ENCODE data around the gene PDK1.
"Not testable (repeated sequence)": the region's sequence is repeated elsewhere in the genome, so short reads cannot be mapped to it uniquely, and the experiment has no call there.

The PDK1 gene

GRCh38 chr2:172531309-172531708 lies 24.6 kb upstream of the PDK1 start:
- Histone ChIP-seq H3K4me1 (ENCODE audit: control insufficient read depth, insufficient read depth, low read length) (peaks cover 4% of the 10 kb centered on the region; the same call in 1 of the 2 replicates), H3K27ac (ENCODE audit: low read length) (no peak overlapping the region), H3K9me3 (ENCODE audit: control insufficient read depth, insufficient read depth, low read length) (no peaks in the 10 kb centered on the region), H3K36me3 (ENCODE audit: control insufficient read depth, insufficient read depth, low read length) (no peaks in the 10 kb centered on the region), H3K27me3 (ENCODE audit: control insufficient read depth, insufficient read depth, low read length) (no peaks in the 10 kb centered on the region), H3K4me3 (ENCODE audit: low read length) (no peak overlapping the region)
- no CpG with 5 or more reads among the region's 2 CpGs for WGBS (ENCODE audit: insufficient coverage, insufficient read length)
- DNase-seq (ENCODE audit: low read depth, low spot score), result no peak

GRCh38 chr2:172532461-172532860 lies 23.4 kb upstream of the PDK1 start:
- H3K4me3 ChIP-seq (ENCODE audit: low read length); H3K27me3 ChIP-seq (ENCODE audit: control insufficient read depth, insufficient read depth, low read length); DNase-seq (ENCODE audit: low read depth, low spot score); H3K36me3 ChIP-seq (ENCODE audit: control insufficient read depth, insufficient read depth, low read length); H3K9me3 ChIP-seq (ENCODE audit: control insufficient read depth, insufficient read depth, low read length); H3K4me1 ChIP-seq (ENCODE audit: control insufficient read depth, insufficient read depth, low read length); H3K27ac ChIP-seq (ENCODE audit: low read length): not testable (repeated sequence)
- no CpG with 5 or more reads among the region's 2 CpGs for WGBS (ENCODE audit: insufficient coverage, insufficient read length)

GRCh38 chr2:172533687-172534086 lies 22.2 kb upstream of the PDK1 start:
- no peaks in the 10 kb centered on the region for H3K9me3 ChIP-seq (ENCODE audit: control insufficient read depth, insufficient read depth, low read length)
- H3K4me3 ChIP-seq (ENCODE audit: low read length), result no peak overlapping the region
- peaks cover 4% of the 10 kb centered on the region; the same call in 1 of the 2 replicates for H3K4me1 ChIP-seq (ENCODE audit: control insufficient read depth, insufficient read depth, low read length)
- H3K36me3 ChIP-seq (ENCODE audit: control insufficient read depth, insufficient read depth, low read length), result no peaks in the 10 kb centered on the region
- no peak for DNase-seq (ENCODE audit: low read depth, low spot score)
- no CpG with 5 or more reads among the region's 1 CpG for WGBS (ENCODE audit: insufficient coverage, insufficient read length)
- no peak overlapping the region for H3K27ac ChIP-seq (ENCODE audit: low read length)
- no peaks in the 10 kb centered on the region for H3K27me3 ChIP-seq (ENCODE audit: control insufficient read depth, insufficient read depth, low read length)

- Histone ChIP-seq H3K36me3 (ENCODE audit: control insufficient read depth, insufficient read depth, low read length) (no peaks in the 10 kb centered on the region), H3K4me1 (ENCODE audit: control insufficient read depth, insufficient read depth, low read length) (peaks cover 4% of the 10 kb centered on the region; the same call in 1 of the 2 replicates), H3K4me3 (ENCODE audit: low read length) (no peak overlapping the region), H3K27ac (ENCODE audit: low read length) (no peak overlapping the region), H3K9me3 (ENCODE audit: control insufficient read depth, insufficient read depth, low read length) (peaks cover 2% of the 10 kb centered on the region), H3K27me3 (ENCODE audit: control insufficient read depth, insufficient read depth, low read length) (no peaks in the 10 kb centered on the region)
- WGBS (ENCODE audit: insufficient coverage, insufficient read length), result no CpG with 5 or more reads among the region's 3 CpGs
- no peak for DNase-seq (ENCODE audit: low read depth, low spot score)
These were observed 20.8 kb upstream of the PDK1 start for GRCh38 chr2:172535119-172535518.

- no CpG with 5 or more reads among the region's 37 CpGs for WGBS (ENCODE audit: insufficient coverage, insufficient read length)
These were observed 18.0 kb upstream of the PDK1 start for GRCh38 chr2:172537851-172538250.

GRCh38 chr2:172539767-172540166 lies 16.1 kb upstream of the PDK1 start:
- Histone ChIP-seq H3K27ac (ENCODE audit: low read length) (no peak overlapping the region), H3K4me1 (ENCODE audit: control insufficient read depth, insufficient read depth, low read length) (no peaks in the 10 kb centered on the region), H3K9me3 (ENCODE audit: control insufficient read depth, insufficient read depth, low read length) (peaks cover 2% of the 10 kb centered on the region), H3K27me3 (ENCODE audit: control insufficient read depth, insufficient read depth, low read length) (no peaks in the 10 kb centered on the region), H3K36me3 (ENCODE audit: control insufficient read depth, insufficient read depth, low read length) (no peaks in the 10 kb centered on the region), H3K4me3 (ENCODE audit: low read length) (no peak overlapping the region)
- DNase-seq (ENCODE audit: low read depth, low spot score), result no peak
- WGBS (ENCODE audit: insufficient coverage, insufficient read length), result no CpG with 5 or more reads among the region's 4 CpGs

More at GRCh38 chr2:172537851-172538250, 18.0 kb upstream of the PDK1 start:
- H3K27ac ChIP-seq (ENCODE audit: low read length); DNase-seq (ENCODE audit: low read depth, low spot score); H3K4me3 ChIP-seq (ENCODE audit: low read length); H3K9me3 ChIP-seq (ENCODE audit: control insufficient read depth, insufficient read depth, low read length); H3K36me3 ChIP-seq (ENCODE audit: control insufficient read depth, insufficient read depth, low read length); H3K4me1 ChIP-seq (ENCODE audit: control insufficient read depth, insufficient read depth, low read length); H3K27me3 ChIP-seq (ENCODE audit: control insufficient read depth, insufficient read depth, low read length): not testable (repeated sequence)

- Histone ChIP-seq H3K27me3 (ENCODE audit: control insufficient read depth, insufficient read depth, low read length) (no peaks in the 10 kb centered on the region), H3K4me3 (ENCODE audit: low read length) (no peak overlapping the region), H3K9me3 (ENCODE audit: control insufficient read depth, insufficient read depth, low read length) (peaks cover 2% of the 10 kb centered on the region), H3K36me3 (ENCODE audit: control insufficient read depth, insufficient read depth, low read length) (no peaks in the 10 kb centered on the region), H3K27ac (ENCODE audit: low read length) (no peak overlapping the region), H3K4me1 (ENCODE audit: control insufficient read depth, insufficient read depth, low read length) (no peaks in the 10 kb centered on the region)
- no peak for DNase-seq (ENCODE audit: low read depth, low spot score)
These were observed 15.5 kb upstream of the PDK1 start for GRCh38 chr2:172540421-172540820.

- no peaks in the 10 kb centered on the region for H3K36me3 ChIP-seq (ENCODE audit: control insufficient read depth, insufficient read depth, low read length)
- no peaks in the 10 kb centered on the region for H3K27me3 ChIP-seq (ENCODE audit: control insufficient read depth, insufficient read depth, low read length)
- WGBS (ENCODE audit: insufficient coverage, insufficient read length), result no CpG with 5 or more reads among the region's 2 CpGs
- H3K27ac ChIP-seq (ENCODE audit: low read length), result no peak overlapping the region
- H3K4me3 ChIP-seq (ENCODE audit: low read length), result no peak overlapping the region
- no peak for DNase-seq (ENCODE audit: low read depth, low spot score)
- peaks cover 1% of the 10 kb centered on the region; the same call in 1 of the 2 replicates for H3K4me1 ChIP-seq (ENCODE audit: control insufficient read depth, insufficient read depth, low read length)
- peaks cover 4% of the 10 kb centered on the region for H3K9me3 ChIP-seq (ENCODE audit: control insufficient read depth, insufficient read depth, low read length)
These were observed 10.3 kb upstream of the PDK1 start for GRCh38 chr2:172545408-172546075.

- Histone ChIP-seq H3K4me3 (ENCODE audit: low read length) (no peak overlapping the region), H3K27ac (ENCODE audit: low read length) (no peak overlapping the region), H3K36me3 (ENCODE audit: control insufficient read depth, insufficient read depth, low read length) (no peaks in the 10 kb centered on the region), H3K4me1 (ENCODE audit: control insufficient read depth, insufficient read depth, low read length) (peaks cover 3% of the 10 kb centered on the region; the same call in 1 of the 2 replicates), H3K27me3 (ENCODE audit: control insufficient read depth, insufficient read depth, low read length) (no peaks in the 10 kb centered on the region), H3K9me3 (ENCODE audit: control insufficient read depth, insufficient read depth, low read length) (peaks cover 4% of the 10 kb centered on the region)
- no CpG with 5 or more reads among the region's 1 CpG for WGBS (ENCODE audit: insufficient coverage, insufficient read length)
- no peak for DNase-seq (ENCODE audit: low read depth, low spot score)
These were observed 6.8 kb upstream of the PDK1 start for GRCh38 chr2:172549131-172549530.

- H3K4me1 ChIP-seq (ENCODE audit: control insufficient read depth, insufficient read depth, low read length); H3K36me3 ChIP-seq (ENCODE audit: control insufficient read depth, insufficient read depth, low read length); H3K27ac ChIP-seq (ENCODE audit: low read length); H3K4me3 ChIP-seq (ENCODE audit: low read length); H3K9me3 ChIP-seq (ENCODE audit: control insufficient read depth, insufficient read depth, low read length); H3K27me3 ChIP-seq (ENCODE audit: control insufficient read depth, insufficient read depth, low read length); DNase-seq (ENCODE audit: low read depth, low spot score): not testable (repeated sequence)
- no CpG with 5 or more reads among the region's 1 CpG for WGBS (ENCODE audit: insufficient coverage, insufficient read length)
These were observed 6.1 kb upstream of the PDK1 start for GRCh38 chr2:172549802-172550201.

GRCh38 chr2:172550419-172550818 lies 5.5 kb upstream of the PDK1 start:
- H3K27ac ChIP-seq (ENCODE audit: low read length), result no peak overlapping the region

More at GRCh38 chr2:172550419-172550818, 5.5 kb upstream of the PDK1 start:
- no peak overlapping the region for H3K4me3 ChIP-seq (ENCODE audit: low read length)
- no peaks in the 10 kb centered on the region for H3K36me3 ChIP-seq (ENCODE audit: control insufficient read depth, insufficient read depth, low read length)
- H3K27me3 ChIP-seq (ENCODE audit: control insufficient read depth, insufficient read depth, low read length), result no peaks in the 10 kb centered on the region
- DNase-seq (ENCODE audit: low read depth, low spot score), result no peak
- peaks cover 4% of the 10 kb centered on the region; the same call in 1 of the 2 replicates for H3K9me3 ChIP-seq (ENCODE audit: control insufficient read depth, insufficient read depth, low read length)
- peaks cover 4% of the 10 kb centered on the region; the same call in 1 of the 2 replicates for H3K4me1 ChIP-seq (ENCODE audit: control insufficient read depth, insufficient read depth, low read length)

All from iPS DF 6.9 (cell line).